SK-N-SH treated with all-trans-retinoic acid at 6 μM for 48 hours (cell line): ENCODE measurements around the gene ATP1A2.

Source experiments
- ATAC-seq: fragments of 200-7000 bp; cut with Tn5 transposase; 3 replicates; pipeline ENCODE4 v1.9.1; 2020; ENCODE audit warnings: mild to moderate bottlenecking, moderate library complexity
- ARNTL ChIP-seq: fragments of 450-650 bp; formaldehyde crosslinking; IDR thresholded peaks from 2 replicates; pipeline ENCODE4 v1.5.0; 2020; ENCODE audit warnings: low read depth, mild to moderate bottlenecking, moderate library complexity, borderline replicate concordance
- BACH2 ChIP-seq: fragments of 250-450 bp; sonication (Bioruptor Pico); IDR thresholded peaks from 2 replicates; pipeline ENCODE4 v1.9.0; 2021; ENCODE audit warnings: mild to moderate bottlenecking, borderline replicate concordance
- CREB5 ChIP-seq: fragments of 250-450 bp; sonication (Bioruptor Pico); IDR thresholded peaks from 2 replicates; pipeline ENCODE4 v1.5.1; 2020; ENCODE audit warnings: low read depth, mild to moderate bottlenecking, moderate library complexity
- CSDC2 ChIP-seq: fragments of 250-450 bp; sonication (Bioruptor Pico); IDR thresholded peaks from 2 replicates; pipeline ENCODE4 v1.5.0; 2020; ENCODE audit warnings: mild to moderate bottlenecking, moderate library complexity
- CSRNP3 ChIP-seq: fragments of 250-450 bp; sonication (Bioruptor Pico); IDR thresholded peaks from 2 replicates; pipeline ENCODE4 v1.5.1; 2021; ENCODE audit warnings: mild to moderate bottlenecking, moderate library complexity
- ESRRG ChIP-seq: fragments of 250-450 bp; sonication (Bioruptor Pico); IDR thresholded peaks from 2 replicates; pipeline ENCODE4 v1.6.1; 2021; ENCODE audit warnings: mild to moderate bottlenecking
- ISL1 ChIP-seq: fragments of 250-450 bp; sonication (Bioruptor Pico); IDR thresholded peaks from 2 replicates; pipeline ENCODE4 v2.1.2; 2022; ENCODE audit warnings: mild to moderate bottlenecking, moderate library complexity
- OSR1 ChIP-seq: fragments of 250-450 bp; sonication (Bioruptor Pico); IDR thresholded peaks from 2 replicates; pipeline ENCODE4 v1.8.0; 2022; ENCODE audit warnings: moderate library complexity, mild to moderate bottlenecking, inconsistent platforms
- PATZ1 ChIP-seq: fragments of 250-450 bp; sonication (Bioruptor Pico); IDR thresholded peaks from 2 replicates; pipeline ENCODE4 v1.8.0; 2020; ENCODE audit warnings: mild to moderate bottlenecking, moderate library complexity, borderline replicate concordance
- POU6F1 ChIP-seq: fragments of 250-450 bp; sonication (Bioruptor Pico); IDR thresholded peaks from 2 replicates; pipeline ENCODE4 v1.8.0; 2021; ENCODE audit warnings: low read depth, mild to moderate bottlenecking, moderate library complexity, borderline replicate concordance
- PPARA ChIP-seq: fragments of 250-450 bp; sonication (Bioruptor Pico); IDR thresholded peaks from 2 replicates; pipeline ENCODE4 v1.5.0; 2020; ENCODE audit warnings: mild to moderate bottlenecking, borderline replicate concordance
- RARB ChIP-seq: fragments of 250-450 bp; sonication (Bioruptor Pico); IDR thresholded peaks from 2 replicates; pipeline ENCODE4 v1.8.0; 2021; ENCODE audit warnings: mild to moderate bottlenecking, moderate library complexity
- SNAI2 ChIP-seq: fragments of 250-450 bp; sonication (Bioruptor Pico); IDR thresholded peaks from 2 replicates; pipeline ENCODE4 v1.5.0; 2020; ENCODE audit warnings: mild to moderate bottlenecking, moderate library complexity
- TCF4 ChIP-seq: fragments of 250-450 bp; sonication (Bioruptor Pico); IDR thresholded peaks from 2 replicates; pipeline ENCODE4 v1.8.0; 2021; ENCODE audit warnings: mild to moderate bottlenecking, moderate library complexity, borderline replicate concordance
- TOX ChIP-seq: fragments of 250-450 bp; sonication (Bioruptor Pico); IDR thresholded peaks from 2 replicates; pipeline ENCODE4 v1.8.0; 2021; ENCODE audit warnings: mild to moderate bottlenecking, moderate library complexity, borderline replicate concordance
- TSHZ2 ChIP-seq: fragments of 250-450 bp; sonication (Bioruptor Pico); IDR thresholded peaks from 2 replicates; pipeline ENCODE4 v1.5.0; 2020; ENCODE audit warnings: mild to moderate bottlenecking, moderate library complexity
- ZC3H10 ChIP-seq: fragments of 250-450 bp; sonication (Bioruptor Pico); IDR thresholded peaks from 2 replicates; pipeline ENCODE4 v1.5.1; 2021; ENCODE audit warnings: mild to moderate bottlenecking, moderate library complexity
- ZFP3 ChIP-seq: fragments of 250-450 bp; sonication (Bioruptor Pico); IDR thresholded peaks from 2 replicates; pipeline ENCODE4 v1.5.0; 2020; ENCODE audit warnings: mild to moderate bottlenecking, moderate library complexity
- ZFP30 ChIP-seq: fragments of 450-650 bp; formaldehyde crosslinking; IDR thresholded peaks from 2 replicates; pipeline ENCODE4 v1.5.0; 2022; ENCODE audit warnings: mild to moderate bottlenecking, moderate library complexity
- ZNF565 ChIP-seq: fragments of 450-650 bp; formaldehyde crosslinking; conservative IDR thresholded peaks from 2 replicates; pipeline ENCODE4 v1.5.0; 2020; ENCODE audit warnings: low read depth, mild to moderate bottlenecking, moderate library complexity
- ZNF70 ChIP-seq: fragments of 450-650 bp; formaldehyde crosslinking; IDR thresholded peaks from 2 replicates; pipeline ENCODE4 v1.5.0; 2020; ENCODE audit warnings: mild to moderate bottlenecking, moderate library complexity
- ZNF8 ChIP-seq: fragments of 450-650 bp; formaldehyde crosslinking; IDR thresholded peaks from 2 replicates; pipeline ENCODE4 v1.5.0; 2020; ENCODE audit warnings: mild to moderate bottlenecking, moderate library complexity

The ATP1A2 gene

GRCh38 chr1:160189649-160190625 is 74.4 kb downstream of the ATP1A2 start, which contains the start of gene CASQ1:
CASQ1 (plus strand) TSS chr1:160190575; CDS start chr1:160190752, 177 bp downstream.
- ATAC-seq = peak; percentile 20
- no peak for TF ChIP-seq CSDC2
- TF ChIP-seq ZNF70 = no peak
- TF ChIP-seq OSR1 (CRISPR knock-in tag) = no peak
- no peak for TF ChIP-seq ZFP3 (CRISPR knock-in tag)
- no peak for TF ChIP-seq PATZ1 (CRISPR knock-in tag)
- TF ChIP-seq ZFP30 (CRISPR knock-in tag) = no peak
- TF ChIP-seq BACH2 = no peak
- TF ChIP-seq TSHZ2 (CRISPR knock-in tag) = no peak
- TF ChIP-seq ISL1 (CRISPR knock-in tag) = no peak
- TF ChIP-seq, all 23 proteins: peak for 0

- no peak for TF ChIP-seq ISL1 (CRISPR knock-in tag)
- TF ChIP-seq POU6F1 (CRISPR knock-in tag) = no peak
- TF ChIP-seq BACH2 = no peak
- TF ChIP-seq ZNF70 = no peak
- TF ChIP-seq RARB = no peak
- TF ChIP-seq ESRRG (CRISPR knock-in tag) = no peak
- TF ChIP-seq ARNTL (CRISPR knock-in tag) = no peak
- no peak for TF ChIP-seq TOX (CRISPR knock-in tag)
- no peak for TF ChIP-seq ZNF8 (CRISPR knock-in tag)
- no peak for TF ChIP-seq PATZ1 (CRISPR knock-in tag)
- no peak for TF ChIP-seq SNAI2 (CRISPR knock-in tag)
- ATAC-seq = no peak
Measured at GRCh38 chr1:160191756-160192155, 76.2 kb downstream of the ATP1A2 start.

- ATAC-seq = no peak
- TF ChIP-seq TSHZ2 (CRISPR knock-in tag) = no peak
- no peak for TF ChIP-seq ZFP3 (CRISPR knock-in tag)
- TF ChIP-seq OSR1 (CRISPR knock-in tag) = no peak
- no peak for TF ChIP-seq ZC3H10
- no peak for TF ChIP-seq PPARA (CRISPR knock-in tag)
- TF ChIP-seq TCF4 (CRISPR knock-in tag) = no peak
- no peak for TF ChIP-seq ZNF8 (CRISPR knock-in tag)
- TF ChIP-seq ZNF565 (CRISPR knock-in tag) = no peak
- no peak for TF ChIP-seq BACH2
- no peak for TF ChIP-seq RARB
- TF ChIP-seq TOX (CRISPR knock-in tag) = no peak
- no peak for TF ChIP-seq ARNTL (CRISPR knock-in tag)
- TF ChIP-seq CSDC2 = no peak
- TF ChIP-seq CSRNP3 (CRISPR knock-in tag) = no peak
- no peak for TF ChIP-seq CREB5 (CRISPR knock-in tag)
Measured at GRCh38 chr1:160192234-160192633, 76.7 kb downstream of the ATP1A2 start.
